Activated CD8-positive, alpha-beta T cell treated with anti-CD3 and anti-CD28 coated beads for 36 hours (primary cell): ENCODE data around the gene CYP2A6. TPM values are rescaled to one million over a fixed set of nuclear protein-coding genes. Genes with fewer than 3 reads are reported as not detected.
"Not testable (repeated sequence)": the region's sequence is repeated elsewhere in the genome, so short reads cannot be mapped to it uniquely, and the experiment has no call there.

Source experiments
- ATAC-seq: fragments of 200-7000 bp; cut with Tn5 transposase; one replicate; pipeline ENCODE4 v1.10.0; 2021; ENCODE audit warnings: mild to moderate bottlenecking, moderate library complexity
- CTCF ChIA-PET: fragments of 350-600 bp; sonication (Branson Sonifier 250); formaldehyde crosslinking; loops from one replicate; lab custom pipeline; 2021; ENCODE audit warnings: antibody characterized with exemption; lab: Charles Lee
- POLR2A ChIA-PET: fragments of 350-600 bp; sonication (Branson Sonifier 250); formaldehyde crosslinking; loops from one replicate; lab custom pipeline; 2021; ENCODE audit warnings: antibody characterized with exemption; lab: Charles Lee
- DNase-seq: peaks from one replicate; pipeline ENCODE4 v3.0.0-alpha.2; 2020
- H3K27ac Mint-ChIP-seq: one replicate; pipeline ENCODE4 v1.8.0; 2021; ENCODE audit warnings: mild to moderate bottlenecking, mixed read lengths
- H3K27me3 Mint-ChIP-seq: one replicate; pipeline ENCODE4 v1.8.0; 2021; ENCODE audit warnings: mixed read lengths
- H3K36me3 Mint-ChIP-seq: one replicate; pipeline ENCODE4 v1.8.0; 2021; ENCODE audit warnings: low read depth, mixed read lengths
- H3K4me1 Mint-ChIP-seq: one replicate; pipeline ENCODE4 v1.8.0; 2021; ENCODE audit warnings: low read depth, mixed read lengths
- H3K4me3 Mint-ChIP-seq: one replicate; pipeline ENCODE4 v1.8.0; 2021; ENCODE audit warnings: mild to moderate bottlenecking, moderate library complexity, mixed read lengths
- H3K9me3 Mint-ChIP-seq: one replicate; pipeline ENCODE4 v1.8.0; 2021; ENCODE audit warnings: mixed read lengths
- intact Hi-C: fragments of 100-400 bp; cut with micrococcal nuclease; formaldehyde crosslinking; loops from one replicate; pipeline ENCODE4 v1.10.0; 2022
- total RNA-seq, 2 experiments: library from RNA; stranded (reverse); gene quantifications; one replicate each; pipeline ENCODE4 v1.2.3, GENCODE V29; 2021
- TF ChIP-seq, protein P1 (sequence below): fragments of 200-600 bp; IDR thresholded peaks from one replicate; pipeline ENCODE4 v1.8.0; 2022; ENCODE audit warnings: antibody characterized with exemption, mild to moderate bottlenecking

The CYP2A6 gene
- total RNA-seq, 2 experiments from 2014 or later = 0.41 TPM; not detected in 1

DNA sequence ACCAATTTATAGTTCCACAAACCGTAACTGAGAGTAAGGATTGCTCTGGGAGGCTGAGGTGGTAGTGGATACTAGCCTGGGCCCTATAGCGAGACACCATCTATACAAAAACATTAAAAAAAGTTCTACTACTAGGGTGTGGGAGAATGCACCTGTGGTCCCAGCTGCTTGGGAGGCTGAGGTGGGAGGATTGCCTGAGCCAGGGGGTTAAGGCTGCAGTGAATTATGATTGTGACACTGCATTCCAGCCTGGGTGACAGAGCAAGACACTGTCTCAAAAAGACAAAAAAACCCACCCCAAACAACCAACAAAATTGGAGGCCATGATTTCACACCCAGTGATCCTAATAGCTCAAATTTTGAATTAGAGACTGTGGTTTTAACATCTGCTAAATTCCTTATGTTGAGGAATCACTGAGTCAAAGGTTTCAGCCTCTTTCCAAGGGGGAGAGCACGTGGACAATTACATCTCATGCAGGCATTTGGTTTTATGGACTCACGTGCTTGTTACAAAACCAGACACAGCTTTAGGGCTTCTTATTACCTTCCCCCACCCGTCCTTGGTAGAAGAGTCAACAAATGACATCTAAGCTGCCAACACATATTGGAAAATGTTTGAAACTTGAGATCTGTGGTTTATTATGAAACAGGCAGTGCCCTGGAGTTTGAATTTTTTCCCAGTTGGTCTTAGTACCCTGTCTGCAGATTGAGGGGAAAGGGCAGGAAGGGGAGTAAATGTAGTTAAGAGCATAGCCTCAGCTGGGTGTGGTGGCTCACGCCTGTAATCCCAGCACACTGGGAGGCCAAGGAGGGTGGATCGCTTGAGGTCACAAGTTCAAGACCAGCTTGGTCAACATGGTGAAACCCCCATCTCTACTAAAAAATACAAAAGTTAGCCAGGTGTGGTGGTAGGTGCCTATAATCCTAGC lies 18.5 kb downstream of the CYP2A6 start:
- CTCF ChIA-PET = interaction anchor here (1.0 to 1.7 kb wide), 2 partner anchors 12 to 24 kb away, joined by 3 to 5 read pairs; no protein-coding TSS in a partner anchor
- TF ChIP-seq, protein P1, sequence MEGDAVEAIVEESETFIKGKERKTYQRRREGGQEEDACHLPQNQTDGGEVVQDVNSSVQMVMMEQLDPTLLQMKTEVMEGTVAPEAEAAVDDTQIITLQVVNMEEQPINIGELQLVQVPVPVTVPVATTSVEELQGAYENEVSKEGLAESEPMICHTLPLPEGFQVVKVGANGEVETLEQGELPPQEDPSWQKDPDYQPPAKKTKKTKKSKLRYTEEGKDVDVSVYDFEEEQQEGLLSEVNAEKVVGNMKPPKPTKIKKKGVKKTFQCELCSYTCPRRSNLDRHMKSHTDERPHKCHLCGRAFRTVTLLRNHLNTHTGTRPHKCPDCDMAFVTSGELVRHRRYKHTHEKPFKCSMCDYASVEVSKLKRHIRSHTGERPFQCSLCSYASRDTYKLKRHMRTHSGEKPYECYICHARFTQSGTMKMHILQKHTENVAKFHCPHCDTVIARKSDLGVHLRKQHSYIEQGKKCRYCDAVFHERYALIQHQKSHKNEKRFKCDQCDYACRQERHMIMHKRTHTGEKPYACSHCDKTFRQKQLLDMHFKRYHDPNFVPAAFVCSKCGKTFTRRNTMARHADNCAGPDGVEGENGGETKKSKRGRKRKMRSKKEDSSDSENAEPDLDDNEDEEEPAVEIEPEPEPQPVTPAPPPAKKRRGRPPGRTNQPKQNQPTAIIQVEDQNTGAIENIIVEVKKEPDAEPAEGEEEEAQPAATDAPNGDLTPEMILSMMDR = no peak
- ATAC-seq = no peak
- intact Hi-C loops = no loop called here
- H3K36me3 Mint-ChIP-seq = peaks cover 4% of the 10 kb centered on the region
- H3K4me3 Mint-ChIP-seq = no peak overlapping the region
- POLR2A ChIA-PET = no interaction called here
- H3K9me3 Mint-ChIP-seq = no peaks in the 10 kb centered on the region
- no peak overlapping the region for H3K27ac Mint-ChIP-seq
- no peaks in the 10 kb centered on the region for H3K27me3 Mint-ChIP-seq
- H3K4me1 Mint-ChIP-seq = peaks cover 23% of the 10 kb centered on the region
- DNase-seq = no peak

DNA sequence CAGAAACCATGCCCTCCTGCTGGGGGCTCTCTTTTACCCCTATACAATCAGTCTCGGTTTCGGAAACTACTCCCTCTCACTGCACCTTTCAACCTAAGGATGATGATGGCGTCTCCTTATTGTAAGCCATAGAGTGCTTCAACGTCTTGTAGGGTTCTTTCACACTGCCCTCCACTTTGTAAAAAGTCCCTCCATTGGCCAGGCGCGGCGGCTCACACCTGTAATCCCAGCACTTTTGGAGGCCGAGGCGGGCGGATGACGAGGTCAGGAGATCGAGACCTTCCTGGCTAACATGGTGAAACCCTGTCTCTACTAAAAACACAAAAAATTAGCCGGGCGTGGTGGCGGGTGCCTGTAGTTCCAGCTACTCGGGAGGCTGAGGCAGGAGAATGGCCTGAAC lies 19.5 kb downstream of the CYP2A6 start:
- POLR2A ChIA-PET, CTCF ChIA-PET, H3K9me3 Mint-ChIP-seq, H3K4me3 Mint-ChIP-seq, ATAC-seq, DNase-seq, H3K27me3 Mint-ChIP-seq, H3K27ac Mint-ChIP-seq, H3K36me3 Mint-ChIP-seq, intact Hi-C loops: not testable (repeated sequence)
- H3K4me1 Mint-ChIP-seq = peaks cover 27% of the 10 kb centered on the region

DNA sequence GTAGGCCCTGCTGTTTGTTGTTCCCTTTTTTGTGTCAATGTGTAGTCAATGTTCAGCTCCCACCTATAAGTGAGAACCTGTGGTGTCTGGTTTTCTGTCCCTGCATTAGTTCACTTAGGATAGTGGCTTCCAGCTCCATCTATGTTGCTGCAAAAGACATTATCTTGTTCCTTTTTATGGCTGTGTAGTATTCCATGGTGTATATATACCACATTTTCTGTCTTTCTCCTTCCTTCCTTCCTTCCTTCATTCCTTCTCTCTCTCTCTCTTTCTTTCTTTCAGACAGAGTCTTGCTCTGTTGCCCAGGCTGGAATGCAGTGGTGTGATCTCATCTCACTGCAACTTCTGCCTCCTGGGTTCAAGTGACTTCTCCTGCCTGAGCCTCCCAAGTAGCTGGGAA lies 21.0 kb downstream of the CYP2A6 start:
- Mint-ChIP-seq H3K4me3 (no peak overlapping the region), H3K9me3 (no peaks in the 10 kb centered on the region), H3K36me3 (peaks cover 4% of the 10 kb centered on the region), H3K4me1 (peaks cover 32% of the 10 kb centered on the region), H3K27me3 (no peaks in the 10 kb centered on the region), H3K27ac (no peak overlapping the region)
- intact Hi-C loops = no loop called here
- ChIA-PET POLR2A (no interaction called here), CTCF (interaction anchor here (1.0 to 2.0 kb wide), 2 partner anchors 146 to 166 kb away, joined by 3 to 4 read pairs; no protein-coding TSS in a partner anchor)
- ATAC-seq (no peak), DNase-seq (no peak)
- TF ChIP-seq, protein P1 = no peak

DNA sequence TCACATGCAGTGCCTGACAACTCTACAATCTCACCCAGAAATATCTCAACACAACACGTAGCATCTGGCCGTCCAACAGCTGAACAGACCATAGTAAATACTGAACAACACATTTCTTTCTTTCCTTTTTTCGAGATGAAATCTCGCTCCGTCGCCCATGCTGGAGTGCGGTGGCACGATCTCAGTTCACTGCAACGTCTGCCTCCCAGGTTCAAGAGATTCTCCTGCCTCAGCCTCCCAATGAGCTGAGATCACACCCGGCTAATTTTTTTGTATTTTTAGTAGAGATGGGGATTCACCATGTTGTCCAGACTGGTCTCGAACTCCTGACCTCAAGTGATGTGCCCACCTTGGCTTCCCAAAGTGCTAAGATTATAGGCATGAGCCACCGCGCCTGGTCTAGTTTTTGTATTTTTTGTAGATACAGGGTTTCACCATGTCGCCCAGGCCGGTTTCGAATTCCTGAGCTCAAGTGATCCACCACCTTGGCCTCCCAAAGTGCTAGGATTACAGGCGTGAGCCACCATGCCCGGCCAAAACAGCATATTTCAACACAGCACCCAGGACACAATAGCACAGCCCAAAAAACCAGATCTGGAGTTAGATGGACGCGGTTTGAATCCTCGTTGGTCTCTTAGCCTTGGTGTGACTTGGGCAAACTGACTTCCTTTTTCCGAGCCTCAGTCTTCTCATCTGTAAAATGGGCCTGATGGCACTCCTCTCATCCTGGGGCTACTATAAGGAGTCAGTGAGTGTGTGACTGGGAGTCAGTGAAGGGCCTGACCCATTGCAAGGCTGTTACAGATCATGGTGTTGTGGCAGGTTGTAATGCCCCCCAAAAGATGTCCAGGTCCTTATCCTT lies 22.6 kb downstream of the CYP2A6 start:
- ATAC-seq (no peak), DNase-seq (no peak)
- H3K27ac Mint-ChIP-seq = no peak overlapping the region
- ChIA-PET POLR2A (no interaction called here), CTCF (interaction anchor here (1.5 to 2.0 kb wide), 2 partner anchors 21 to 164 kb away, joined by 4 read pairs; no protein-coding TSS in a partner anchor)
- no peak overlapping the region for H3K4me3 Mint-ChIP-seq
- no peaks in the 10 kb centered on the region for H3K9me3 Mint-ChIP-seq
- intact Hi-C loops = no loop called here
- peaks cover 4% of the 10 kb centered on the region for H3K36me3 Mint-ChIP-seq
- TF ChIP-seq, protein P1 = no peak
- H3K27me3 Mint-ChIP-seq = no peaks in the 10 kb centered on the region
- peaks cover 21% of the 10 kb centered on the region for H3K4me1 Mint-ChIP-seq

DNA sequence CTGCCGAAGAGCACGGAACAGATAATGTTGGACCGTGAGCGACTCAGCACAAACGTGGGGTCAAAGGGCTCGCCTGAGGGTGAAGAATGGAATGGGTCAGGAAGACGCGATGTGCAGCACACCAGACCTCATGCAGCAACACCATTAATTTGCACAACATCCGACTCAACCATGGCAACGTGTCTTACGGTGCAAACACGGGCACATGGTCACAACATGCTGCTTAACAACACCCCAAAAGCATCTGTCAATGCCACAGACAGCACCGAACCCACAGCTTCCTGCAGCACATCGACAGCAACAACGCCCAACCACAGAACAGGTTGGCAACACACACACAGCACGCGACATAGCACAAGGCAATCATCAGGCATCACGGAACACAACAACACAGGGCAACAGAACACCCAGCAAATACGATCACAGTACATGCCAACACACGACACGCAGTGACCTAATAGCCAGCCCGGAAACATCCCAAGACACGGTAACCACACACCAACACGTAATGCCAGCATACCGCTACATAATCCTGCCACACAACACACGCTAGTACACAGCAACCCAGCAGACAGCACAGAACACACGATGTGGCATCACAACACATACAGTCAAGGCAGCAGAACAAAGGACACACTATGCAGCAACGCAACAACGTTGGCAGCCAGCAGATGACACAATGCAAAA lies 23.4 kb downstream of the CYP2A6 start:
- CTCF ChIA-PET = interaction anchor here (1.5 kb wide), 1 partner anchor 20 kb away, joined by 4 read pairs; no protein-coding TSS in a partner anchor
- peak; percentile 52 for DNase-seq
- intact Hi-C loops = not testable (repeated sequence)

DNA sequence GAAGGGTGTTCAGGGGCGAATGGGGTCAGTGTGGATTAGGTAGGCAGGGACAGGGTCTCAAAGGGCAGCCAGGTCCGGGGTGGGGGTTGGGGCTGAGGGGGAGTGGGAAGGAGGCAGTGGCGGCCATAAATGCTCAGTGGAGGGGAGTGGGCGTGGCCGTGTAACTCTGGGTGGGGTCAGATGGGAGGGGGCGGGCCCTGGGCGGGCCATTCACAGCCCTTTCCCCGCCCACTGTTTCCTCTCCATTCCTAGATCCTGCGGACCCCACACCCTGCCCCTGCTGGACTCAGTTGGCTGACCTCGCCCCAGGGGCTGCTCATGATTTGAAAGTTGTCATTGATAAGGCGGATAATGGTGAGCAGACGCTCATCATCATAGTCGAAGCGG lies 23.9 kb downstream of the CYP2A6 start:
- H3K9me3 Mint-ChIP-seq, H3K36me3 Mint-ChIP-seq, CTCF ChIA-PET, H3K4me3 Mint-ChIP-seq, ATAC-seq, POLR2A ChIA-PET, intact Hi-C loops, H3K27ac Mint-ChIP-seq, DNase-seq, H3K27me3 Mint-ChIP-seq: not testable (repeated sequence)
- peaks cover 15% of the 10 kb centered on the region for H3K4me1 Mint-ChIP-seq

More for the DNA sequence above, 23.4 kb downstream of the CYP2A6 start:
- peak; percentile 79 for ATAC-seq
- peak overlapping the region; percentile 13 for H3K27ac Mint-ChIP-seq
- H3K9me3 Mint-ChIP-seq, H3K36me3 Mint-ChIP-seq, H3K27me3 Mint-ChIP-seq, POLR2A ChIA-PET, H3K4me3 Mint-ChIP-seq: not testable (repeated sequence)
- peaks cover 16% of the 10 kb centered on the region for H3K4me1 Mint-ChIP-seq

DNA sequence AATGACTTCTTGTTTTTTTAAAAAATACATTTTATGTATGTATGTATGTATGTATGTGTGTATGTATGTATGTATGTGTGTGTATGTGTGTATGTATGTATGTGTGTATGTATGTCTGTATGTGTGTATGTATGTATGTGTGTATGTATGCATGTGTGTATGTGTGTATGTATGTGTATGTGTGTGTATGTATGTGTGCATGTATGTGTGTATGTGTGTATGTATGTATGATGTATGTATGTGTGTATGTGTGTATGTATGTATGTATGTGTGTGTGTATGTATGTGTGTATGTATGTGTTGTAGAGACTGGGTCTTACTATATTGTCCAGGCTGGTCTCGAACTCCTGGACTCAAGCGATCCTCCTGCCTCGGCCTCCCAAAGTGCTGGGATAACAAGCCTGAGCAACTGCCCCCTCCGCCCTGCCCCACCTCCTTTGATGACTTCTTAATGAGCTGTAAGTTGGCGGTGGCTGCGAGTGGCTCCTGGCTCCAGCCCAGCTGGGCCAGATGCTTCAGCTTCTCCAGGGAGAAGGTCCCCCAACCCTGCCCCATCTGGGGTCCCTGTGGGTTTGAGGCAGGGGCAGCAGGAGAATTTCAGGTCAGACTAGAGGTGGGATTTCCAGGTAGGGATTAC lies 24.7 kb downstream of the CYP2A6 start:
- H3K27ac Mint-ChIP-seq, intact Hi-C loops, POLR2A ChIA-PET: not testable (repeated sequence)

DNA sequence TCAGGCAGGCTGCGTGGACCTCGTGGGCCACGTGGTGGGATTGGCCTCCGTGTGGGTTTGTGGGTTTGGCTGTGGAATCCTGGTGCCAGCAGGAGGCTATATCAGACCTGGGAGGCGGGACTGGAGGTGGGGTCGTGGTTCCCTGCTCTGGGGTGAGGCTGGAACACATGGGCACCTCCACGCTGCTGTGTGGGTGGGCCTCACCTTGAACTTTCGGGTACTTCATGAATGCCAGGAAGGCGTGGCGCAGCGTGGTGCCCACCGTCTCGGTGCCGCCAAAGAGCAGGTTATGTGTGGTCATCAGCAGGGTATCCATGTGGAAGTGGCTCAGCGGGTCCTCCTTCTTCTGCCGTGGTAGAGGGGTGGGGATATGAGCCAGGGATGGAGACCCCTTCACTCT lies 25.3 kb downstream of the CYP2A6 start:
- H3K9me3 Mint-ChIP-seq, H3K4me3 Mint-ChIP-seq, POLR2A ChIA-PET, H3K27me3 Mint-ChIP-seq, ATAC-seq, H3K36me3 Mint-ChIP-seq, intact Hi-C loops, H3K27ac Mint-ChIP-seq, DNase-seq: not testable (repeated sequence)
- CTCF ChIA-PET = interaction anchor here (1.1 kb wide), 1 partner anchor 162 kb away, joined by 3 read pairs; no protein-coding TSS in a partner anchor
- H3K4me1 Mint-ChIP-seq = peaks cover 15% of the 10 kb centered on the region

More for the DNA sequence above, 24.7 kb downstream of the CYP2A6 start:
- CTCF ChIA-PET, H3K9me3 Mint-ChIP-seq, H3K27me3 Mint-ChIP-seq, ATAC-seq, DNase-seq, H3K36me3 Mint-ChIP-seq, H3K4me3 Mint-ChIP-seq: not testable (repeated sequence)
- H3K4me1 Mint-ChIP-seq = peaks cover 15% of the 10 kb centered on the region
